WTC11 (cell line): ENCODE data around the gene JAGN1. TPM values are rescaled to one million over a fixed set of nuclear protein-coding genes. Genes with fewer than 3 reads are reported as not detected.

Source experiments
- ATAC-seq: fragments of 200-7000 bp; cut with Tn5 transposase; 2 replicates; pipeline ENCODE4 v1.10.0; 2021; ENCODE audit warnings: mild to moderate bottlenecking, moderate library complexity
- CTCF ChIA-PET: fragments of 300-600 bp; sonication (Branson Sonifier 250); formaldehyde crosslinking; loops from one replicate; lab custom pipeline; 2021; ENCODE audit warnings: antibody characterized with exemption; lab: Charles Lee
- POLR2A ChIA-PET: fragments of 350-600 bp; sonication (Branson Sonifier 250); formaldehyde crosslinking; loops from one replicate; lab custom pipeline; 2021; ENCODE audit warnings: antibody characterized with exemption; lab: Charles Lee
- DNase-seq: peaks from one replicate; pipeline ENCODE4 v3.0.0; 2021; ENCODE audit warnings: low spot score
- H3K27ac Mint-ChIP-seq: 2 replicates; pipeline ENCODE4 v1.8.0; 2021; ENCODE audit warnings: mixed read lengths
- H3K27me3 Mint-ChIP-seq: 2 replicates; pipeline ENCODE4 v1.8.0; 2021; ENCODE audit warnings: low read depth, mild to moderate bottlenecking, moderate library complexity, mixed read lengths
- H3K36me3 Mint-ChIP-seq: 2 replicates; pipeline ENCODE4 v1.8.0; 2021; ENCODE audit warnings: mixed read lengths
- H3K4me1 Mint-ChIP-seq: 2 replicates; pipeline ENCODE4 v1.8.0; 2022; ENCODE audit warnings: mixed read lengths
- H3K4me3 Mint-ChIP-seq: 2 replicates; pipeline ENCODE4 v1.8.0; 2021; ENCODE audit warnings: mild to moderate bottlenecking, moderate library complexity, mixed read lengths
- H3K9me3 Mint-ChIP-seq: 2 replicates; pipeline ENCODE4 v1.8.0; 2021; ENCODE audit warnings: mixed read lengths
- AR ChIP-seq: fragments of 250-450 bp; sonication (Bioruptor Pico); IDR thresholded peaks from 2 replicates; pipeline ENCODE4 v1.9.0; 2021; ENCODE audit warnings: mild to moderate bottlenecking
- ATF3 ChIP-seq: sonication (generic); formaldehyde crosslinking; conservative IDR thresholded peaks from 2 replicates; pipeline ENCODE4 v1.8.1; 2022; ENCODE audit warnings: mild to moderate bottlenecking, missing genetic modification reagents
- ATF6 ChIP-seq: sonication (generic); formaldehyde crosslinking; IDR thresholded peaks from 2 replicates; pipeline ENCODE4 v1.8.1; 2023; ENCODE audit warnings: mild to moderate bottlenecking, missing genetic modification reagents
- CREB1 ChIP-seq: sonication (generic); formaldehyde crosslinking; IDR thresholded peaks from 2 replicates; pipeline ENCODE4 v1.8.0; 2023; ENCODE audit warnings: mild to moderate bottlenecking, missing genetic modification reagents
- ELF4 ChIP-seq: sonication (generic); formaldehyde crosslinking; IDR thresholded peaks from 2 replicates; pipeline ENCODE4 v1.8.1; 2022; ENCODE audit warnings: low read depth, mild to moderate bottlenecking, moderate library complexity, missing genetic modification reagents
- EMX1 ChIP-seq: fragments of 250-450 bp; sonication (Bioruptor Pico); IDR thresholded peaks from 2 replicates; pipeline ENCODE4 v1.8.0; 2021; ENCODE audit warnings: mild to moderate bottlenecking
- FOXP1 ChIP-seq: sonication (generic); formaldehyde crosslinking; IDR thresholded peaks from 2 replicates; pipeline ENCODE4 v1.8.0; 2022; ENCODE audit warnings: missing genetic modification reagents, mild to moderate bottlenecking, moderate library complexity, borderline replicate concordance
- GRHL2 ChIP-seq: fragments of 250-450 bp; sonication (Bioruptor Pico); IDR thresholded peaks from 2 replicates; pipeline ENCODE4 v1.8.0; 2022; ENCODE audit warnings: mild to moderate bottlenecking, moderate library complexity; ENCODE audit not compliant: insufficient replicate concordance, severe bottlenecking
- NFE2L1 ChIP-seq: sonication (generic); formaldehyde crosslinking; IDR thresholded peaks from 2 replicates; pipeline ENCODE4 v1.8.1; 2023; ENCODE audit warnings: missing genetic modification reagents
- NR2C2 ChIP-seq: sonication (generic); formaldehyde crosslinking; IDR thresholded peaks from 2 replicates; pipeline ENCODE4 v1.8.0; 2022; ENCODE audit warnings: mild to moderate bottlenecking, missing genetic modification reagents
- PREB ChIP-seq: sonication (generic); formaldehyde crosslinking; IDR thresholded peaks from 2 replicates; pipeline ENCODE4 v1.8.1; 2022; ENCODE audit warnings: mild to moderate bottlenecking, missing genetic modification reagents, moderate library complexity, borderline replicate concordance
- PRRX2 ChIP-seq: fragments of 250-450 bp; sonication (Bioruptor Pico); IDR thresholded peaks from 2 replicates; pipeline ENCODE4 v1.8.0; 2021; ENCODE audit warnings: mild to moderate bottlenecking
- TEAD1 ChIP-seq: sonication (generic); formaldehyde crosslinking; IDR thresholded peaks from 2 replicates; pipeline ENCODE4 v1.8.0; 2022; ENCODE audit warnings: mild to moderate bottlenecking, missing genetic modification reagents
- TP53 ChIP-seq: sonication (generic); formaldehyde crosslinking; IDR thresholded peaks from 2 replicates; pipeline ENCODE4 v1.8.1; 2023; ENCODE audit warnings: mild to moderate bottlenecking, missing genetic modification reagents
- ZMAT4 ChIP-seq: fragments of 250-450 bp; sonication (Bioruptor Pico); IDR thresholded peaks from 2 replicates; pipeline ENCODE4 v1.9.0; 2021; ENCODE audit warnings: mild to moderate bottlenecking
- ZNF219 ChIP-seq: sonication (generic); formaldehyde crosslinking; IDR thresholded peaks from 2 replicates; pipeline ENCODE4 v1.8.0; 2023; ENCODE audit warnings: missing genetic modification reagents, mild to moderate bottlenecking, borderline replicate concordance
- ZNF671 ChIP-seq: fragments of 250-450 bp; sonication (Bioruptor Pico); IDR thresholded peaks from 2 replicates; pipeline ENCODE4 v1.8.0; 2021; ENCODE audit warnings: mild to moderate bottlenecking
- total RNA-seq: library from RNA; stranded (reverse); gene quantifications from 3 replicates; pipeline ENCODE4 v1.2.3, GENCODE V29; 2021
- TF ChIP-seq, protein P1 (sequence below): sonication (generic); formaldehyde crosslinking; IDR thresholded peaks from 2 replicates; pipeline ENCODE4 v1.8.0; 2023; ENCODE audit warnings: mild to moderate bottlenecking, missing genetic modification reagents
- TF ChIP-seq, protein P2 (sequence below): fragments of 250-450 bp; sonication (Bioruptor Pico); IDR thresholded peaks from 2 replicates; pipeline ENCODE4 v1.9.0; 2021; ENCODE audit warnings: moderate library complexity, mild to moderate bottlenecking, inconsistent platforms, borderline replicate concordance

The JAGN1 gene
- total RNA-seq, 1 experiment from 2014 or later: 25.6 TPM

GRCh38 chr3:9933561-9934234, 43.3 kb downstream of the JAGN1 start, which contains the start of gene CRELD1 (continued):
- no peak for TF ChIP-seq ZNF671 (CRISPR knock-in tag)
- TF ChIP-seq ATF6 (CRISPR knock-in tag): no peak
- TF ChIP-seq ATF3 (CRISPR knock-in tag): peak; percentile 79; the same call in 1 of the 2 replicates
- TF ChIP-seq FOXP1: peak; percentile 79
- TF ChIP-seq ELF4 (CRISPR knock-in tag): no peak
- peak; percentile 88 for TF ChIP-seq TEAD1 (CRISPR knock-in tag)
- TF ChIP-seq GRHL2 (CRISPR knock-in tag): no peak
- TF ChIP-seq, protein P1, sequence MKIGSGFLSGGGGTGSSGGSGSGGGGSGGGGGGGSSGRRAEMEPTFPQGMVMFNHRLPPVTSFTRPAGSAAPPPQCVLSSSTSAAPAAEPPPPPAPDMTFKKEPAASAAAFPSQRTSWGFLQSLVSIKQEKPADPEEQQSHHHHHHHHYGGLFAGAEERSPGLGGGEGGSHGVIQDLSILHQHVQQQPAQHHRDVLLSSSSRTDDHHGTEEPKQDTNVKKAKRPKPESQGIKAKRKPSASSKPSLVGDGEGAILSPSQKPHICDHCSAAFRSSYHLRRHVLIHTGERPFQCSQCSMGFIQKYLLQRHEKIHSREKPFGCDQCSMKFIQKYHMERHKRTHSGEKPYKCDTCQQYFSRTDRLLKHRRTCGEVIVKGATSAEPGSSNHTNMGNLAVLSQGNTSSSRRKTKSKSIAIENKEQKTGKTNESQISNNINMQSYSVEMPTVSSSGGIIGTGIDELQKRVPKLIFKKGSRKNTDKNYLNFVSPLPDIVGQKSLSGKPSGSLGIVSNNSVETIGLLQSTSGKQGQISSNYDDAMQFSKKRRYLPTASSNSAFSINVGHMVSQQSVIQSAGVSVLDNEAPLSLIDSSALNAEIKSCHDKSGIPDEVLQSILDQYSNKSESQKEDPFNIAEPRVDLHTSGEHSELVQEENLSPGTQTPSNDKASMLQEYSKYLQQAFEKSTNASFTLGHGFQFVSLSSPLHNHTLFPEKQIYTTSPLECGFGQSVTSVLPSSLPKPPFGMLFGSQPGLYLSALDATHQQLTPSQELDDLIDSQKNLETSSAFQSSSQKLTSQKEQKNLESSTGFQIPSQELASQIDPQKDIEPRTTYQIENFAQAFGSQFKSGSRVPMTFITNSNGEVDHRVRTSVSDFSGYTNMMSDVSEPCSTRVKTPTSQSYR (CRISPR knock-in tag): peak; percentile 89; the same call in 1 of the 2 replicates
- TF ChIP-seq, all 79 proteins: peak for 25

GRCh38 chr3:9934235-9934621, 43.8 kb downstream of the JAGN1 start:
- H3K27me3 Mint-ChIP-seq: peaks cover 10% of the 10 kb centered on the region
- peak overlapping the region; percentile 93 for H3K4me3 Mint-ChIP-seq
- DNase-seq (no peak), ATAC-seq (peak; percentile 6)
- H3K9me3 Mint-ChIP-seq: peaks cover 8% of the 10 kb centered on the region; the same call in 1 of the 2 replicates
- H3K4me1 Mint-ChIP-seq: peaks cover 14% of the 10 kb centered on the region
- H3K36me3 Mint-ChIP-seq: peaks cover 28% of the 10 kb centered on the region
- POLR2A ChIA-PET: interaction anchor here (0.6 to 2.7 kb wide), 4 partner anchors 8 to 210 kb away, joined by 4 to 35 read pairs (median 11); no protein-coding TSS in a partner anchor
- H3K27ac Mint-ChIP-seq: peak overlapping the region; percentile 98
- CTCF ChIA-PET: interaction anchor here (0.9 to 5.5 kb wide), 7 partner anchors 9 to 142 kb away, joined by 3 to 143 read pairs (median 14); partner anchors contain the start of genes ARPC4, PRRT3 and TADA3
- TF ChIP-seq TP53 (CRISPR knock-in tag): no peak
- TF ChIP-seq PRRX2 (CRISPR knock-in tag): no peak
- no peak for TF ChIP-seq EMX1 (CRISPR knock-in tag)
- TF ChIP-seq, protein P1 (CRISPR knock-in tag): no peak
- TF ChIP-seq AR (CRISPR knock-in tag): no peak
- TF ChIP-seq NR2C2 (CRISPR knock-in tag): no peak
- TF ChIP-seq ZNF219: no peak
- no peak for TF ChIP-seq PREB
- no peak for TF ChIP-seq CREB1 (CRISPR knock-in tag)
- no peak for TF ChIP-seq NFE2L1 (CRISPR knock-in tag)
- TF ChIP-seq, protein P2, sequence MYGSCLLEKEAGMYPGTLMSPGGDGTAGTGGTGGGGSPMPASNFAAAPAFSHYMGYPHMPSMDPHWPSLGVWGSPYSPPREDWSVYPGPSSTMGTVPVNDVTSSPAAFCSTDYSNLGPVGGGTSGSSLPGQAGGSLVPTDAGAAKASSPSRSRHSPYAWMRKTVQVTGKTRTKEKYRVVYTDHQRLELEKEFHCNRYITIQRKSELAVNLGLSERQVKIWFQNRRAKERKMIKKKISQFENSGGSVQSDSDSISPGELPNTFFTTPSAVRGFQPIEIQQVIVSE (CRISPR knock-in tag): no peak
- no peak for TF ChIP-seq ATF6 (CRISPR knock-in tag)
- no peak for TF ChIP-seq ZMAT4 (CRISPR knock-in tag)
